PC-9 (cell line): ENCODE measurements around the gene NUP88. TPM values are rescaled to one million over a fixed set of nuclear protein-coding genes. Genes with fewer than 3 reads are reported as not detected.

Experiments used
- BruUV-seq: library from RNA; stranded (reverse); fragments of 400-500 nt; replicated peaks from 2 replicates; lab custom pipeline; 2021; lab: Mats Ljungman, UMichigan
- CTCF ChIA-PET: fragments of 300-600 bp; sonication (Branson Sonifier 250); formaldehyde crosslinking; loops from one replicate; lab custom pipeline; 2022; ENCODE audit warnings: antibody characterized with exemption; lab: Charles Lee
- POLR2A ChIA-PET: fragments of 300-600 bp; sonication (Branson Sonifier 250); formaldehyde crosslinking; loops from one replicate; lab custom pipeline; 2022; ENCODE audit warnings: antibody characterized with exemption; ENCODE audit not compliant: unreplicated experiment; lab: Charles Lee
- DNase-seq, 2 experiments: peaks; one replicate each; pipeline versions ENCODE4 v3.0.0 to v3.0.0-alpha.2; 2015 to 2022; ENCODE audit warnings: mixed read lengths in 1 of 2
- H2AFZ ChIP-seq: fragments of 200-600 bp; sonication (generic); 2 replicates; pipeline ENCODE4 v1.8.1; 2017; ENCODE audit warnings: antibody characterized with exemption
- H3F3A ChIP-seq: fragments of 200-600 bp; sonication (generic); 2 replicates; pipeline ENCODE4 v1.8.1; 2017; ENCODE audit warnings: antibody characterized with exemption, mild to moderate bottlenecking, low read depth; ENCODE audit not compliant: insufficient read depth
- H3K27ac ChIP-seq: fragments of 200-600 bp; sonication (generic); 2 replicates; pipeline ENCODE4 v1.6.1; 2016; ENCODE audit warnings: mixed run types
- H3K27me3 ChIP-seq: fragments of 200-600 bp; sonication (generic); 2 replicates; pipeline ENCODE4 v1.6.1; 2016; ENCODE audit warnings: low read depth, mixed run types; ENCODE audit not compliant: insufficient read depth
- H3K36me3 ChIP-seq: fragments of 200-600 bp; sonication (generic); 2 replicates; pipeline ENCODE4 v1.6.1; 2016; ENCODE audit warnings: low read depth, mixed run types
- H3K4me1 ChIP-seq: fragments of 200-600 bp; sonication (generic); replicated peaks from 2 replicates; pipeline ENCODE4 v1.6.1; 2016; ENCODE audit warnings: mixed run types; ENCODE audit not compliant: insufficient read depth
- H3K4me2 ChIP-seq: fragments of 200-600 bp; sonication (generic); 2 replicates; pipeline ENCODE4 v1.6.1; 2017; ENCODE audit warnings: mixed run types
- H3K4me3 ChIP-seq: fragments of 200-600 bp; sonication (generic); 2 replicates; pipeline ENCODE4 v1.6.1; 2016; ENCODE audit warnings: mixed run types
- H3K79me2 ChIP-seq: fragments of 200-600 bp; sonication (generic); 2 replicates; pipeline ENCODE4 v1.6.1; 2017; ENCODE audit warnings: low read depth, mixed run types
- H3K9me2 ChIP-seq: fragments of 200-600 bp; sonication (generic); 2 replicates; pipeline ENCODE4 v1.8.1; 2017; ENCODE audit warnings: mild to moderate bottlenecking; ENCODE audit not compliant: insufficient read depth
- H3K9me3 ChIP-seq: fragments of 200-600 bp; sonication (generic); 2 replicates; pipeline ENCODE4 v1.8.1; 2016; ENCODE audit warnings: low read depth; ENCODE audit not compliant: insufficient read depth
- H4K20me1 ChIP-seq: fragments of 200-600 bp; sonication (generic); 2 replicates; pipeline ENCODE4 v1.8.1; 2017; ENCODE audit not compliant: insufficient read depth
- CTCF ChIP-seq: fragments of 200-600 bp; sonication (generic); conservative IDR thresholded peaks from 2 replicates; pipeline ENCODE4 v1.6.1; 2017; ENCODE audit warnings: mixed run types, antibody characterized with exemption, mild to moderate bottlenecking, moderate library complexity
- EZH2 ChIP-seq: fragments of 200-600 bp; sonication (generic); IDR thresholded peaks from 2 replicates; pipeline ENCODE4 v1.8.0; 2017; ENCODE audit warnings: antibody characterized with exemption, low read depth
- intact Hi-C: fragments of 100-400 bp; cut with micrococcal nuclease; formaldehyde crosslinking; loops from one replicate; pipeline ENCODE4 v1.10.0; 2022; ENCODE audit not compliant: unreplicated experiment
- total RNA-seq: library from RNA; stranded (reverse); gene quantifications from 2 replicates; pipeline ENCODE4 v1.2.3, GENCODE V29; 2021

Gene NUP88
- total RNA-seq, 1 experiment from 2014 or later: 93.1 TPM

GRCh38 chr17:5365831-5366230 is 53.6 kb downstream of the NUP88 start:
- H3K27me3 ChIP-seq: no peaks in the 10 kb centered on the region
- H3K9me2 ChIP-seq: no peaks in the 10 kb centered on the region
- no peak overlapping the region for H3K4me3 ChIP-seq
- H2AFZ ChIP-seq: no peak overlapping the region
- TF ChIP-seq EZH2 (no peak), CTCF (no peak)
- no peak overlapping the region for H3K4me2 ChIP-seq
- no TSS peak for BruUV-seq
- no peaks in the 10 kb centered on the region; the same call in 1 of the 2 replicates for H4K20me1 ChIP-seq
- no peaks in the 10 kb centered on the region for H3K9me3 ChIP-seq
- DNase-seq: no peak
- intact Hi-C loops: no loop called here
- CTCF ChIA-PET: no interaction called here
- no peaks in the 10 kb centered on the region; the same call in 1 of the 2 replicates for H3K4me1 ChIP-seq
- no peaks in the 10 kb centered on the region for H3K79me2 ChIP-seq
- POLR2A ChIA-PET: interaction anchor here (0.7 kb wide), 1 partner anchor 139 kb away, joined by 5 read pairs; no protein-coding TSS in a partner anchor
- H3K27ac ChIP-seq: peak overlapping the region; percentile 8; the same call in 1 of the 2 replicates
- H3F3A ChIP-seq: peaks cover 10% of the 10 kb centered on the region; the same call in 1 of the 2 replicates
- peaks cover 17% of the 10 kb centered on the region for H3K36me3 ChIP-seq

- POLR2A ChIA-PET: no interaction called here
Observed at GRCh38 chr17:5364696-5365095, 54.8 kb downstream of the NUP88 start.

GRCh38 chr17:5364156-5364555 is 55.3 kb downstream of the NUP88 start:
- no peak overlapping the region for H2AFZ ChIP-seq
- intact Hi-C loops: no loop called here
- no peaks in the 10 kb centered on the region for H3K27me3 ChIP-seq
- H3K79me2 ChIP-seq: no peaks in the 10 kb centered on the region
- ChIA-PET POLR2A (no interaction called here), CTCF (no interaction called here)
- no peaks in the 10 kb centered on the region for H3K9me3 ChIP-seq
- no peaks in the 10 kb centered on the region for H3K9me2 ChIP-seq
- H4K20me1 ChIP-seq: no peaks in the 10 kb centered on the region; the same call in 1 of the 2 replicates
- DNase-seq: no peak
- H3K27ac ChIP-seq: no peak overlapping the region
- no TSS peak for BruUV-seq
- no peak for TF ChIP-seq EZH2
- no peak for TF ChIP-seq CTCF
- no peaks in the 10 kb centered on the region; the same call in 1 of the 2 replicates for H3K4me1 ChIP-seq
- H3K4me3 ChIP-seq: no peak overlapping the region
- no peak overlapping the region for H3K4me2 ChIP-seq
- peaks cover 9% of the 10 kb centered on the region; the same call in 1 of the 2 replicates for H3K36me3 ChIP-seq
- H3F3A ChIP-seq: 0 out of 2 replicates have a peak, but pooled peaks cover 5% of the 10 kb centered on the region

More at GRCh38 chr17:5364696-5365095, 54.8 kb downstream of the NUP88 start:
- H3K4me3 ChIP-seq: no peak overlapping the region
- DNase-seq: no peak
- H3K27me3 ChIP-seq: no peaks in the 10 kb centered on the region
- H4K20me1 ChIP-seq: no peaks in the 10 kb centered on the region; the same call in 1 of the 2 replicates
- H3K36me3 ChIP-seq: peaks cover 9% of the 10 kb centered on the region; the same call in 1 of the 2 replicates
- H3K9me2 ChIP-seq: no peaks in the 10 kb centered on the region
- intact Hi-C loops: no loop called here
- TF ChIP-seq EZH2 (no peak), CTCF (no peak)
- H3K4me1 ChIP-seq: no peaks in the 10 kb centered on the region; the same call in 1 of the 2 replicates
- no peak overlapping the region for H2AFZ ChIP-seq
- BruUV-seq: no TSS peak
- no peaks in the 10 kb centered on the region for H3K9me3 ChIP-seq
- H3K27ac ChIP-seq: 0 out of 2 replicates have a peak overlapping the region, but pooled peaks have one; percentile 8
- 0 out of 2 replicates have a peak, but pooled peaks cover 5% of the 10 kb centered on the region for H3F3A ChIP-seq
- CTCF ChIA-PET: no interaction called here
- H3K4me2 ChIP-seq: no peak overlapping the region
- H3K79me2 ChIP-seq: no peaks in the 10 kb centered on the region
